ENCODE measurements around the gene MAT2B. TPM values are rescaled to one million over a fixed set of nuclear protein-coding genes. Genes with fewer than 3 reads are reported as not detected.

The MAT2B gene
- total and polyA plus RNA-seq, 2 of the 13 experiments (the other 11 are each of a cell fraction or from before 2014, with no cell fraction given), result 20.2 to 37.1 TPM

DNA sequence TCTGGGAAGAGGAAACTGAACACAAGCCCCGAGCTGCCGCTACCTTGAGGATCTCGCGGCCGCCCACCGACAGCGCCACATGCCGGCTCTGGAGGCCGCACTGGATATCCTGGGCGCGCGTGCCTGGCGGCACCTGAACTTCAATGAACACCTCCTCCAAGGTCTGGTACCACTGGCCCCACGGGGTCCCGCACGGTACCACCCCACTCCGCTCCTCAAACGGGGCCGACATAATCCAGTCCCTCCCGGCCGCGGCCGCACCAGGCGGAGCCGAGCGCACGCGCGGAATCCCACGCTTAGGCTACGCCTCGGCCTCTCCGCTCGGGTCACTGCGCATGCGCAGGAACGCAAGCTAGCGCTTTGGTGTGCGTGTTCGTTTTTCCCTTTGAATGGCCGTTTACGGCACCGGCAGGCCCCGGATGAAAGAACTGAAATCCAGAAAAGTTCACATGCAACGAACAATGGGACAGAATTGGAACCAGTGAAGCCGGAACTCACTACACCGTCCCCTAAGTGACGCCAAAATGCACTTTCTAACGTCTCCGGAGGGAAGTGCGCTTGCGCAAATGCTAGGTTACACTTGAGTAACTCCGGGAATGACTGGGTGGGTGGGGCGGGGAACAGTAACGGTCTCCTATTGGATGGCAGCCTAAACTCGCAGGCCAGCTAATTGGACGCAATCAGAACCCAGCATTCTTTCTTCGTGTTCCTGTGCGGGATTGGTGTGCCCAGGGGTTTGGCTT, 45.4 kb upstream of the MAT2B start, which contains the start of gene NUDCD2:
TSS of gene NUDCD2 (minus strand) at position 284 of the 743 bp plus-strand sequence. CDS start at position 232, 52 bp downstream.
- H3K4me2 ChIP-seq (ENCODE audit: low read depth, low read length), result peak within 1 kb of the TSS; percentile 87
- TSS peak; percentile 79 for BruUV-seq (replicated peaks)
- H3K9me3 ChIP-seq (ENCODE audit: low read length), result no peaks in the 10 kb centered on the region
- H3K27me3 ChIP-seq (ENCODE audit: control insufficient read depth in 1 of 2, insufficient read depth in 2 of 2, low read length in 2 of 2), result peaks cover 0 to 4% of the 10 kb centered on the region in 2 experiments; a peak in 1 of 5 replicates
- 0% methylated on average over 42 of the region's 59 CpGs for WGBS (ENCODE audit: low lambda C conversion rate)
- H2AFZ ChIP-seq (ENCODE audit: low read length), result peak within 1 kb of the TSS; percentile 99
- peaks cover 2 to 6% of the 10 kb centered on the region in 2 experiments; a peak in 2 of 5 replicates for H3K36me3 ChIP-seq (replicated peaks in 1 of 2; ENCODE audit: control insufficient read depth in 1 of 2, insufficient read depth in 2 of 2, low read length in 2 of 2)
- intact Hi-C loops (cut with micrococcal nuclease; ENCODE audit: unreplicated experiment), result loop anchor here (2.0 kb wide), 1 partner anchor 23 kb away; the partner anchor contains the start of gene CCNG1
- H3K9ac ChIP-seq (ENCODE audit: insufficient read depth, low read depth, low read length), result peak within 1 kb of the TSS; percentile 99
- peak; percentile 90 for ATAC-seq
- H4K20me1 ChIP-seq (ENCODE audit: insufficient read depth, low read length), result no peaks in the 10 kb centered on the region
- peak within 1 kb of the TSS; percentile 73 to 88 (median 86) for H3K4me3 ChIP-seq (replicated peaks in 1 of 3; ENCODE audit: insufficient read depth in 1 of 3, low read depth in 2 of 3, low read length in 3 of 3)
- FAIRE-seq, result peak; percentile 91
- DNase-seq (ENCODE audit: low spot score), result peak; percentile 98
- CTCF ChIA-PET (ENCODE audit: low intra/inter-chr PET ratio, low total read pairs), result no interaction called here
- H3K4me1 ChIP-seq (ENCODE audit: insufficient read depth, low read length), result peaks cover 32% of the 10 kb centered on the region
- POLR2A ChIA-PET, result interaction anchor here (0.9 to 5.8 kb wide), 13 partner anchors 8 to 51 kb away, joined by 3 to 182 read pairs (median 5); partner anchors contain the start of genes CCNG1 and MAT2B
- H3K79me2 ChIP-seq (ENCODE audit: insufficient read depth, low read length), result peaks cover 62% of the 10 kb centered on the region
- in situ Hi-C loops (cut with HindIII; ENCODE audit: extremely low pct_ligation_motif_present, low pct_unique_long_range_greater_than_20kb), result no loop called here
- peak within 1 kb of the TSS; percentile 100 for H3K27ac ChIP-seq (ENCODE audit: extremely low read length, insufficient read depth, low read length)
- TF ChIP-seq, protein P1, sequence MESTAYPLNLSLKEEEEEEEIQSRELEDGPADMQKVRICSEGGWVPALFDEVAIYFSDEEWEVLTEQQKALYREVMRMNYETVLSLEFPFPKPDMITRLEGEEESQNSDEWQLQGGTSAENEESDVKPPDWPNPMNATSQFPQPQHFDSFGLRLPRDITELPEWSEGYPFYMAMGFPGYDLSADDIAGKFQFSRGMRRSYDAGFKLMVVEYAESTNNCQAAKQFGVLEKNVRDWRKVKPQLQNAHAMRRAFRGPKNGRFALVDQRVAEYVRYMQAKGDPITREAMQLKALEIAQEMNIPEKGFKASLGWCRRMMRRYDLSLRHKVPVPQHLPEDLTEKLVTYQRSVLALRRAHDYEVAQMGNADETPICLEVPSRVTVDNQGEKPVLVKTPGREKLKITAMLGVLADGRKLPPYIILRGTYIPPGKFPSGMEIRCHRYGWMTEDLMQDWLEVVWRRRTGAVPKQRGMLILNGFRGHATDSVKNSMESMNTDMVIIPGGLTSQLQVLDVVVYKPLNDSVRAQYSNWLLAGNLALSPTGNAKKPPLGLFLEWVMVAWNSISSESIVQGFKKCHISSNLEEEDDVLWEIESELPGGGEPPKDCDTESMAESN (CRISPR knock-in tag; conservative IDR thresholded peaks at IDR 0.05), result peak; percentile 84
- TF ChIP-seq, protein P2, sequence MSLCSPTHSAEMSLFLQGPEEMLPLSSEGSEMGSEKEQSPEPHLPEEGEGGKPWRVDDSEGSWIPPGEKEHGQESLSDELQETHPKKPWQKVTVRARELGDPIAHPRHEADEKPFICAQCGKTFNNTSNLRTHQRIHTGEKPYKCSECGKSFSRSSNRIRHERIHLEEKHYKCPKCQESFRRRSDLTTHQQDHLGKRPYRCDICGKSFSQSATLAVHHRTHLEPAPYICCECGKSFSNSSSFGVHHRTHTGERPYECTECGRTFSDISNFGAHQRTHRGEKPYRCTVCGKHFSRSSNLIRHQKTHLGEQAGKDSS (CRISPR knock-in tag; IDR thresholded peaks at IDR 0.05; ENCODE audit: borderline replicate concordance, low read depth), result peak; percentile 86; the same call in 1 of the 2 replicates
- no peak for TF ChIP-seq ZNF773 (CRISPR knock-in tag; IDR thresholded peaks at IDR 0.05; ENCODE audit: borderline replicate concordance)
- no peak for TF ChIP-seq ZNF292 (CRISPR knock-in tag; IDR thresholded peaks at IDR 0.05; ENCODE audit: borderline replicate concordance, low read depth)
- peak; percentile 71 for TF ChIP-seq PHF20 (CRISPR knock-in tag; IDR thresholded peaks at IDR 0.05)
- peak; percentile 75; the same call in 1 of the 2 replicates for TF ChIP-seq ZNF766 (CRISPR knock-in tag; IDR thresholded peaks at IDR 0.05; ENCODE audit: borderline replicate concordance)
- TF ChIP-seq CBX1 (IDR thresholded peaks at IDR 0.05; ENCODE audit: low read depth), result peak; percentile 83
- no peak for TF ChIP-seq ZNF101 (CRISPR knock-in tag; IDR thresholded peaks at IDR 0.05; ENCODE audit: borderline replicate concordance, low read depth)
- TF ChIP-seq, protein P3, sequence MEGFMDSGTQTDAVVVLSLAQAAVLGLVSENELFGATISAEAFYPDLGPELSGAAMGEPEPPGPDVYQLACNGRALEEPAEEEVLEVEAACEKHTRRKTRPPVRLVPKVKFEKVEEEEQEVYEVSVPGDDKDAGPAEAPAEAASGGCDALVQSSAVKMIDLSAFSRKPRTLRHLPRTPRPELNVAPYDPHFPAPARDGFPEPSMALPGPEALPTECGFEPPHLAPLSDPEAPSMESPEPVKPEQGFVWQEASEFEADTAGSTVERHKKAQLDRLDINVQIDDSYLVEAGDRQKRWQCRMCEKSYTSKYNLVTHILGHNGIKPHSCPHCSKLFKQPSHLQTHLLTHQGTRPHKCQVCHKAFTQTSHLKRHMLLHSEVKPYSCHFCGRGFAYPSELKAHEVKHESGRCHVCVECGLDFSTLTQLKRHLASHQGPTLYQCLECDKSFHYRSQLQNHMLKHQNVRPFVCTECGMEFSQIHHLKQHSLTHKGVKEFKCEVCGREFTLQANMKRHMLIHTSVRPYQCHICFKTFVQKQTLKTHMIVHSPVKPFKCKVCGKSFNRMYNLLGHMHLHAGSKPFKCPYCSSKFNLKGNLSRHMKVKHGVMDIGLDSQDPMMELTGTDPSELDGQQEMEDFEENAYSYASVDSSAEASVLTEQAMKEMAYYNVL (CRISPR knock-in tag; IDR thresholded peaks at IDR 0.05; ENCODE audit: borderline replicate concordance), result no peak; the same call in 1 of the 2 replicates
- no peak; the same call in 1 of the 2 replicates for TF ChIP-seq RARA (CRISPR knock-in tag; IDR thresholded peaks at IDR 0.05)
- TF ChIP-seq FOXK1 (CRISPR knock-in tag; IDR thresholded peaks at IDR 0.05; ENCODE audit: borderline replicate concordance, low read depth), result no peak
- no peak; the same call in none of the 2 replicates for TF ChIP-seq MIXL1 (CRISPR knock-in tag; IDR thresholded peaks at IDR 0.05)
- no peak for TF ChIP-seq ZNF138 (CRISPR knock-in tag; IDR thresholded peaks at IDR 0.05; ENCODE audit: low read depth)
- no peak for TF ChIP-seq ZNF570 (CRISPR knock-in tag; IDR thresholded peaks at IDR 0.05; ENCODE audit: borderline replicate concordance)
- peak; percentile 87 for TF ChIP-seq REPIN1 (CRISPR knock-in tag; IDR thresholded peaks at IDR 0.05; ENCODE audit: borderline replicate concordance, low read depth)
- TF ChIP-seq POLR2G (IDR thresholded peaks at IDR 0.05; ENCODE audit: low read depth, low read length), result peak; percentile 96
- TF ChIP-seq, protein P4, sequence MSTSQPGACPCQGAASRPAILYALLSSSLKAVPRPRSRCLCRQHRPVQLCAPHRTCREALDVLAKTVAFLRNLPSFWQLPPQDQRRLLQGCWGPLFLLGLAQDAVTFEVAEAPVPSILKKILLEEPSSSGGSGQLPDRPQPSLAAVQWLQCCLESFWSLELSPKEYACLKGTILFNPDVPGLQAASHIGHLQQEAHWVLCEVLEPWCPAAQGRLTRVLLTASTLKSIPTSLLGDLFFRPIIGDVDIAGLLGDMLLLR (CRISPR knock-in tag; IDR thresholded peaks at IDR 0.05), result no peak; the same call in 1 of the 2 replicates
- TF ChIP-seq KDM5B (CRISPR knock-in tag; IDR thresholded peaks at IDR 0.05; ENCODE audit: borderline replicate concordance), result peak; percentile 89; the same call in 1 of the 2 replicates
